ENCODE data around the gene ANKH.

Gene ANKH

GRCh38 chr5:14787801-14788579 is 83.6 kb downstream of the ANKH start:
- DNase-seq, result no peak

GRCh38 chr5:14783691-14784090 is 87.9 kb downstream of the ANKH start:
- no peak for DNase-seq

GRCh38 chr5:14782591-14782990 is 89.0 kb downstream of the ANKH start:
- no peak for DNase-seq

GRCh38 chr5:14781106-14781505 is 90.5 kb downstream of the ANKH start:
- no peak for DNase-seq

GRCh38 chr5:14779975-14780374 is 91.6 kb downstream of the ANKH start:
- no peak for DNase-seq

- no peak for DNase-seq
These were observed 92.8 kb downstream of the ANKH start for GRCh38 chr5:14778792-14779070.

GRCh38 chr5:14777932-14778791 is 93.4 kb downstream of the ANKH start:
- no peak for DNase-seq

- DNase-seq, result no peak
These were observed 94.4 kb downstream of the ANKH start for GRCh38 chr5:14777187-14777586.

- DNase-seq, result no peak
These were observed 95.0 kb downstream of the ANKH start for GRCh38 chr5:14776602-14777001.

- peak; percentile 13 for DNase-seq
These were observed 95.7 kb downstream of the ANKH start for GRCh38 chr5:14775857-14776256.

GRCh38 chr5:14773588-14773987 is 98.0 kb downstream of the ANKH start:
- no peak for DNase-seq

- DNase-seq, result no peak
These were observed 99.6 kb downstream of the ANKH start for GRCh38 chr5:14771972-14772371.

GRCh38 chr5:14771189-14771588 is 100.4 kb downstream of the ANKH start:
- DNase-seq, result no peak

- no peak for DNase-seq
These were observed 102.8 kb downstream of the ANKH start for GRCh38 chr5:14768508-14769365.

GRCh38 chr5:14767735-14768507 is 103.7 kb downstream of the ANKH start:
- no peak for DNase-seq

- no peak for DNase-seq
These were observed 104.5 kb downstream of the ANKH start for GRCh38 chr5:14767053-14767452.

- no peak for DNase-seq
These were observed 105.0 kb downstream of the ANKH start for GRCh38 chr5:14766584-14766983.

- DNase-seq, result no peak
These were observed 106.0 kb downstream of the ANKH start for GRCh38 chr5:14765587-14765986.

GRCh38 chr5:14762549-14763216 is 108.9 kb downstream of the ANKH start:
- no peak for DNase-seq

- no peak for DNase-seq
These were observed 111.0 kb downstream of the ANKH start for GRCh38 chr5:14760548-14761002.

- no peak for DNase-seq
These were observed 111.6 kb downstream of the ANKH start for GRCh38 chr5:14759744-14760547.
